Ovary (tissue), 9 donors: ENCODE data around the gene CCDC33. TPM values are rescaled to one million over a fixed set of nuclear protein-coding genes. Genes with fewer than 3 reads are reported as not detected.

Experiments used
- DNase-seq, 5 donors: peaks; one replicate each; pipeline ENCODE4 v3.0.0-alpha.2; 2019 to 2020
- H3K27ac ChIP-seq, 2 donors: fragments of 200-600 bp; one replicate each; pipeline versions ENCODE4 v1.5.1 to v1.8.0; 2019 to 2022
- H3K27me3 ChIP-seq: fragments of 200-600 bp; one replicate; pipeline ENCODE4 v1.8.0; 2022
- H3K36me3 ChIP-seq: fragments of 200-600 bp; sonication (generic); one replicate; pipeline ENCODE4 v1.5.1; 2019
- H3K4me1 ChIP-seq: one replicate; pipeline ENCODE4 v1.8.1; 2013; ENCODE audit warnings: mild to moderate bottlenecking, moderate library complexity; ENCODE audit not compliant: insufficient read depth
- H3K4me3 ChIP-seq: fragments of 200-600 bp; sonication (generic); one replicate; pipeline ENCODE4 v1.5.1; 2017
- H3K9me3 ChIP-seq, 2 donors: fragments of 200-600 bp in 1 of 2; sonication (generic) in 1 of 2; one replicate each; pipeline versions ENCODE4 v1.5.1 to v1.8.1; 2013 to 2019; ENCODE audit warnings: mild to moderate bottlenecking in 1 of 2, moderate library complexity in 1 of 2
- CTCF ChIP-seq, 3 donors: fragments of 450-650 bp in 2 of 3; fragments of 200-600 bp in 1 of 3; IDR thresholded peaks; one replicate each; pipeline versions ENCODE4 v1.5.1 to v1.8.0; 2016 to 2022; ENCODE audit warnings: antibody characterized with exemption in 3 of 3, mild to moderate bottlenecking in 1 of 3
- EP300 ChIP-seq: sonication (generic); formaldehyde crosslinking; IDR thresholded peaks from one replicate; pipeline ENCODE4 v1.6.1; 2017; ENCODE audit warnings: antibody characterized with exemption
- POLR2A ChIP-seq: fragments of 450-650 bp; IDR thresholded peaks from one replicate; pipeline ENCODE4 v1.6.1; 2017; ENCODE audit warnings: antibody characterized with exemption, mild to moderate bottlenecking, moderate library complexity
- WGBS, 3 donors: extraction: QIAGEN DNeasy Blood & Tissue Kit in 1 of 3; methylation state at CpG; one replicate each; pipeline versions ENCODE4 v1.1.5 to v1.1.7; 2013 to 2017; 5-methylcytosine and 5-hydroxymethylcytosine counted together
- intact Hi-C, 4 donors: fragments of 100-400 bp; cut with DNase I; formaldehyde crosslinking; loops; one replicate each; pipeline versions ENCODE4 v1.11.0 to v1.15.1; 2022 to 2023
- polyA plus RNA-seq, 2 donors: library from polyadenylated mRNA; stranded (reverse); fragments of 200-250 nt in 1 of 2; fragments of 350-450 nt in 1 of 2; fragmentation: Illumina TruSeq in 1 of 2; extraction: RNeasy Lipid Tissue Mini Kit (QIAGEN cat#74804) in 1 of 2; gene quantifications; one replicate each; pipeline ENCODE4 v1.2.3, GENCODE V29; 2013 to 2014
- total RNA-seq, 7 donors: library from RNA; depleted of rRNA in 2 of 7; stranded (reverse); fragments of >200 nt in 2 of 7; fragmentation: NEBNext Ultra II Directional in 3 of 7; extraction: Animal tissue kit (Norgen Biotek cat#: 25700) in 3 of 7; gene quantifications; one replicate each; pipeline versions ENCODE4 v1.1.0 to v1.2.4, GENCODE V29; 2016 to 2023
- donor health status: DM: no; HTN: no; CAD: no; lungs with moderate emphysema.
- donor health status: DM: no; HTN: no; CAD: no.
- donor health status: Bipolar disorder and iron deficiency.
- donor health status: DM: yes; HTN: yes; CAD: no.
- donor health status: DM: no; HTN: no; CAD: no.
- donor health status: DM: yes; HTN: yes; CAD: no.

The CCDC33 gene
- total and polyA plus RNA-seq, 9 donors: 0.10 to 24.7 (median 1.9) TPM; not detected in 3

- peaks cover 3% of the 10 kb centered on the region for H3K4me1 ChIP-seq
- H3K9me3 ChIP-seq: no peaks in the 10 kb centered on the region
- intact Hi-C loops: loop anchor here in 2 of 4 donors (10.0 kb wide), 2 partner anchors 245 to 345 kb away; no protein-coding TSS in a partner anchor
- H3K4me3 ChIP-seq: no peak overlapping the region
- H3K36me3 ChIP-seq: no peaks in the 10 kb centered on the region
- TF ChIP-seq CTCF (IDR thresholded peaks at IDR 0.05) (no peak), POLR2A (no peak), EP300 (no peak)
- no peak overlapping the region for H3K27ac ChIP-seq
- H3K27me3 ChIP-seq: no peaks in the 10 kb centered on the region
- DNase-seq: no peak
- WGBS, 3 donors: 72 to 77% (median 73%) methylated on average over 26 of the region's 26 CpGs
Observed at GRCh38 chr15:74300057-74300795, 64.1 kb downstream of the CCDC33 start.

GRCh38 chr15:74301583-74302361, 65.6 kb downstream of the CCDC33 start:
- no peak overlapping the region for H3K27ac ChIP-seq
- no peaks in the 10 kb centered on the region for H3K27me3 ChIP-seq
- TF ChIP-seq CTCF (IDR thresholded peaks at IDR 0.05) (no peak), EP300 (no peak), POLR2A (no peak)
- no peaks in the 10 kb centered on the region for H3K9me3 ChIP-seq
- H3K36me3 ChIP-seq: no peaks in the 10 kb centered on the region
- no peak for DNase-seq
- H3K4me1 ChIP-seq: peaks cover 3% of the 10 kb centered on the region
- 76 to 83% (median 80%) methylated on average over 7 of the region's 7 CpGs for WGBS, 3 donors
- intact Hi-C loops: loop anchor here in 2 of 4 donors (10.0 kb wide), 2 partner anchors 247 to 347 kb away; no protein-coding TSS in a partner anchor
- no peak overlapping the region for H3K4me3 ChIP-seq

GRCh38 chr15:74302821-74303359, 66.8 kb downstream of the CCDC33 start:
- intact Hi-C loops: loop anchor here in 2 of 4 donors (10.0 kb wide), 2 partner anchors 248 to 348 kb away; no protein-coding TSS in a partner anchor
- Histone ChIP-seq H3K4me3 (no peak overlapping the region), H3K27me3 (no peaks in the 10 kb centered on the region), H3K36me3 (no peaks in the 10 kb centered on the region), H3K9me3 (no peaks in the 10 kb centered on the region), H3K27ac (no peak overlapping the region), H3K4me1 (peaks cover 3% of the 10 kb centered on the region)
- WGBS, 3 donors: 13 to 27% (median 22%) methylated on average over 6 to 7 of the region's 7 CpGs
- peak; percentile 44 to 62 (median 57) for DNase-seq
- TF ChIP-seq POLR2A (no peak), CTCF (IDR thresholded peaks at IDR 0.05) (peak in 2 of 3 donors; percentile 43 to 54), EP300 (no peak)

GRCh38 chr15:74303741-74304309, 67.7 kb downstream of the CCDC33 start:
- 26 to 56% (median 30%) methylated on average over 6 of the region's 6 CpGs for WGBS, 3 donors
- no peaks in the 10 kb centered on the region for H3K36me3 ChIP-seq
- no peaks in the 10 kb centered on the region for H3K9me3 ChIP-seq
- H3K27me3 ChIP-seq: no peaks in the 10 kb centered on the region
- H3K27ac ChIP-seq: no peak overlapping the region
- TF ChIP-seq EP300 (no peak), POLR2A (no peak), CTCF (IDR thresholded peaks at IDR 0.05) (no peak)
- DNase-seq: no peak
- peaks cover 3% of the 10 kb centered on the region for H3K4me1 ChIP-seq
- intact Hi-C loops: loop anchor here in 2 of 4 donors (2.0 to 10.0 kb wide), 3 partner anchors 175 to 349 kb away; no protein-coding TSS in a partner anchor
- H3K4me3 ChIP-seq: no peak overlapping the region
